HG03565 (cell line): ENCODE data around the gene AHCY.
"Not testable (repeated sequence)": the region's sequence is repeated elsewhere in the genome, so short reads cannot be mapped to it uniquely, and the experiment has no call there.

Source experiments
- ATAC-seq: cut with Tn5 transposase; IDR thresholded peaks from one replicate; pipeline ENCODE4 v1.9.1; 2021; ENCODE audit warnings: mild to moderate bottlenecking, moderate library complexity; ENCODE audit not compliant: unreplicated experiment

Gene AHCY

DNA sequence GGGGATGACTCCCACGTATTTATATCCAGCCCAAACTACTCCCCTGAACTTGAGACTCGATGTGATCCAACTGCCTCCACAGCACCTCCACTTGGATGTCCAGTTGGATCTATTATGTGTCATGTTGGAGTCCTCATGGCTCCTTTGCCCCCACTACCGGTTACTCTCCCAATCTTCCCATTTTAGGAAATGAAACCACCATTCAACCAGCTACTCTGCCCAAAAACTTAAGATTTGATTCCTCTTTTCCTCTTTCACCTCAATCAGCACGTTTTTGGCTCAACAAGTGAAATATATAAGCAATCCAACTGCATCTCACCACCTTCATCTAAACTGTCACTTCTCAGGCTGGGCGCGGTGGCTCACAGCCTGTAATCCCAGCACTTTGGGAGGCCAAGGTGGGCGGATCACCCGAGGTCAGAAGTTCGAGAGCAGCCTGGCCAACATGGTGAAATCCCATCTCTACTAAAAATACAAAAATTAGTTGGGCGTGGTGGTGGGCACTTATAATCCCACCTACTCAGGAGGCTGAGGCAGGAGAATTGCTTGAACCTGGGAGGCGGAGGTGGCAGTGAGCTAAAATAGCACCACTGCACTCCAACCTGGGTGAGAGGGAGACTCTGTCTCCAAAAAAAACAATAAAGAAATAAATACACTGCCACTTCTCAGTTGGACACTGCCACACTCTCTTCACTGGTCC is 3.4 kb downstream of the AHCY start:
- ATAC-seq, result no peak

DNA sequence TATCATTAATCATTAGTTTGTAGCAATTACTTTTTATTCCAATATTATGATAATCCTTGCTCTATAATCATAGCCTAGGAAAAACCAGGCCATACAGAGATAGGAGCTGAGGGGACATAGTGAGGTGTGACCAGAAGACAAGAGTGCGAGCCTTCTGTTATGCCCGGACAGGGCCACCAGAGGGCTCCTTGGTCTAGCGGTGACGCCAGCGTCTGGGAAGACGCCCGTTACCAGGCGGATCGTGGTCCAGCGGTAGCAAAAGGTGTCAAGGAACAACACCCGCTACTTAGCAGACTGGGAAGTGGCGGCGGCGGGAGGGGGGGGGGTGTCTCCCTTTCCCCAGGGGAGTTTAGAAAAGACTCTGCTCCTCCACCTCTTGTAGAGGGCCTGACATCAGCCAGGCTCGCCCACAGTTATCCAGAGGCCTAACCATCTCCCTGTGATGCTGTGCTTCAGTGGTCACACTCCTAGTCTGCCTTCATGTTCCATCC is 4.8 kb downstream of the AHCY start:
- ATAC-seq, result not testable (repeated sequence)

DNA sequence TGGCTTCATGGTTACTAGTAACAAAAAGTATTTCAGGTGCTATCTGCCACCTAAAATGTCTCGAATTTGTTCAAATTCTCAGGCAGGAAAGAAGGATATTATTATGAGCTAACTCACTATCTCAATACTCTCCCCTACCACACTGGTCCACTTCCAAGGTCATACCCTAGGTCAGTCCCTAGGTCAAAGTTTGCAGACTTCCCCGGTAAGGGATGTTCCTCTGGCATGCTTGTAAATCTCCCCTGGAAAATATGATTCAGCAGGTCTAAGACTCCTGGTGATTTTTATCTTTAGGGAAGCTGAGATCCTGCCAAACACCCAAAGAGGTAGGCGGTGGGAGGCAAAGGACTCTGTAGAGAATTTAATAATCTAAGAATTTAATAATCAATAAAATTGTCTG is 6.7 kb downstream of the AHCY start:
- ATAC-seq, result no peak

DNA sequence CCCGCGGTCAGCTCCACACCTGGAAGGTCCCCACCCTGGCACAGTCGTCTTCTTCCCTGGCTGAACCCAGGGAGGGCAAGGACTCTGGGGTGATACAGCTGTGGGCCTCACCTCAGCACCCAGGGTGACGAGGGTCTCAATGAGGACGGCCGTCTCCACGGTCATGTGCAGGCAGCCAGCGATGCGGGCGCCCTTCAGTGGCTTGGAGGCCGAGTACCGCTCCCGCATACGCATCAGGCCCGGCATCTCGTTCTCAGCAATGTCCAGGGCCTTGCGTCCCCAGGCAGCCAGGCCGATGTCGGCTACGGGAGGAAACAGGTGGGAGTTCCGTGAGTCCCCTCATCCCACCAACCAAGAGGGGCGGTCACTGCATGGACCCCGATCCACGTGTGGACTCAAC is 7.9 kb downstream of the AHCY start:
- no peak for ATAC-seq

DNA sequence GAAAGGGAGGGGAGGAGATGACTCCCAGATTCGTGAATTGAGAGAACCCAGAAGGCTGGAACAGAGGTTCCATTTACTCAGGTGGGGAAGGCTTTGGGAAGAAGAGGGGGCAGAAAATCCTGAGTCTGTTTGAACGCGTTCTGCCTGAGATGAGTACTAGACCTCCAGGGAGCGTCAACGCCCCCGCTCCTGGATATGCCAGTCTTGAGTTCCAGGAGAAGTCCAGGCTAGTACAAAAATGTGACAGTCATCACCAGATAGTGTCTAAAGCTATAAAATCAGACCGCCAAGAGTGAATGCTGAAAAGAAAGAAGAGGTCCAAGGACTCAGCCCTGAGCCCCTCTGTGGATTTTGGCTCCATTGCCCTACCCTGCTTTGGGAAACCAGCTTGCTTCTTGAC is 8.6 kb downstream of the AHCY start:
- ATAC-seq, result no peak

DNA sequence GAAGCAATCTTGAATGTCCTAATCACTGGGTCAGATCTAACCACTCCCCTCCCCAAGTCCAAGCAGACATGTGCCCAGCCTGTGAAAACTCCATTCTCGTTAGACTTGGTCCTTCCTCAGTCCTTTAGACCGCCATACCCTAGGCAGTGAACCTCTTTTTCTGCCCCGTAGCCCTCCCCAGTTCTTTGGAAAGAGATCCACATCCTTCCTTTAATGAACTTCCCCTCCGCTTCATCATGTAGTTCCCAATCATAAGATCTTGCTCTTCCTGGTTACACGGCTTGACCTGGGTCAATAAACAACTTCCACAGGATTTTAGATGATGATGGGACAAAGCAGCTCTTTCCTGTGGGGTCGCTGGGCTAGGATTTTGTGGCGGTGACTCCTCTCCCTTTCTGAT is 9.6 kb downstream of the AHCY start:
- ATAC-seq, result no peak

DNA sequence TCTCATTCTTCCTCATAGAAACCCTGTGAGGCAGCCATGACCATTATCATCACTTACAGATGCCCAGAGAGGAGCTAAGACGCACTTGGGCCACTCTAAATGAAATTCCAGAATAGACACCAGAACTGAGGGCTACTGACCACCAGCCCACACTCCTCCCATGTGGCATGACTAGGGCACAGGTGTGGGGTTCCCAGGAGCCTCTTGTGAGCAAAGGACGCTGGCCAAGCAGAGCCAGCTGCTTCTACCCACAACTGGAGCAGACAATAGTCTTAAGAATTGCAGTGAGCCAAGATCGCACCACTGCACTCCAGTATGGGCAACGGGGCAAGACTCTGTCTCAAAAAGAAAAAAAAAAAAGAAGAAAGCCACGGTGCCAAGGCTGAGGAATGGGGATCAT is 10.0 kb downstream of the AHCY start:
- ATAC-seq, result no peak

DNA sequence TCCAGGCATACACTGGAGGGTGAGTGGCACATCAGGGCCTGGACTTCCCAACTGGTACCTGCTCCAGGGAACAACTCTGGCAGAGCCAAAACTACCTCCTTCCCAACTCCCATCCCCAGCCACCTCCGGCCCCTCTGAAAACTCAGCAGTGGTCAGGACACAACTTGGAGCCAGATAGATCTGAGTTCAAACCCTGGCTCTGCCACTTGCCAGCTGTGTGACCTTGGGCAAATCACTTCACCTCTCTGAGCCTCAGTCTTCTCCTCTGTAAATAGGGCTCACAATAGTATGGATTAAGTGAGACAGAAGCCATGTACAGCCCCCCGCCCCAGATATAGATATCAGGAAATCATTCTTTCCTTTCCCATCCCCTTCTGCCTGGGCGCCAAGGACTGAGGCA is 10.7 kb downstream of the AHCY start:
- no peak for ATAC-seq

DNA sequence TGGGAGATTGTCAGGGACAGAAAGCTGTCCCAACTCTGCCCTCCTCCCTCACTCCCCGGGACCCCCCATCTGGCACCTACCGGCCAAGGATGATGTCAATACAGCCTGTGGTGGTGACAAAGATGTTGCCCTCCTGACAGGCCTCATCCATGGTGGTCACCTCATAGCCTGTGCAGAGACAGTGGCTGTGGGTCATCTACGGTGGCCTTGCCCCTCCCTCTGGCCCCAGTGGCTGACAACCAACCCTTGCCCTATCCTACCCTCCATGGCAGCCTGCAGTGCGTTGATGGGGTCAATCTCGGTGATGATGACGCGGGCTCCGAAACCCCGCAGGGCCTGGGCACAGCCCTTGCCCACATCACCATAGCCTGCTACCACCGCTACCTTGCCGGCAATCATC is 12.7 kb downstream of the AHCY start:
- ATAC-seq, result no peak

DNA sequence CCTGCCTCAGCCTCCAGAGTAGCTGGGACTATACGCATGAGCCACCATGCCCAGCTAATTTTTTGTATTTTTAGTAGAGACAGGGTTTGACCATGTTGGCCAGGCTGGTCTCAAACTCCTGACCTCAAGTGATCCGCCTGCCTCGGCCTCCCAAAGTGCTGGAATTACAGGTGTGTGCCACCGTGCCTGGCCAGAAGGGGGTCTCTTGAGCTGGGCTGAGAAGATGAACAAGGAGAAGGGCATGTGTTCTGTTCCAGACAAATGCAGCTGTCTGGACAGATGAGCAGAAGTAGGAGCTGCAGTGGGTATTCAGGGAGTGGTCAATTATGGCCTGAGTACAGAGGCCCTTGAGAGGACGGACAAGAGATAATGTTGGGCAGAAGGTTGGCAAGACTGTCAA is 15.7 kb downstream of the AHCY start:
- ATAC-seq, result not testable (repeated sequence)

DNA sequence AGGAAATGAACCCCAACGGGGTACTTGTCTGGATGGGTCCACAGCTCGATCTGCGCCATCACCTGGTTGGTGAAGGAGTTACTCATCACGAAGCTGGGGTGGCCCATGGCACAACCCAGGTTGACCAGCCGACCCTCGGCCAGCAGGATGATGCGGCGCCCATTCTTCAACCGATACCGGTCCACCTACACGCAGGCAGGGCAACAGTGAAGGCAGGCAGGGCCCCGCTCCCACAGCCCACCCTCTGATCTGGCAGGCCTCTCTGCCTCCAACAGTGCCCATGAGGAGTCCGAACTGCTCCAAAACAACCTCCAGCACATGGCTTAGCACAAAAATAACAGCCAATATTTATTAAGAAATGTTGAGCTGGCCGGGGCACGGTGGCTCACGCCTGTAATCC is 17.7 kb downstream of the AHCY start:
- no peak for ATAC-seq

DNA sequence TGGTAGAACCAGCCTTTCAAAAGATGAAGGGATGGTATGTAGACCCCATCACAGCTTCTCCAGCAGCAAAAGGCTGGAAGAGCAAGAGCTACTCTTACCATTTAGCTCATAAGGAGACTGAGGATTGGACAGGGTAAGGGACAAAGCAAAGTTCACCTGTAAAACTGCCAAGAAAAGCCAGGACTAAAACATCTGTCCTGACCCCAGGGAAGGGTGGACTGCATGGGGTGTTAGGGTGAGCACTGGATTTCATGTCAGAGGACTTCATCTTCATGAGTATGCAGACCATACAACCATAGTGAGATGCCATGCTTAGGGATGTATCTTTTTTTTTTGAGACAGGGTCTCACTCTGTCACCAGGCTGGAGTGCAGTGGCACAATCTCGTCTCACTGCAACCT is 19.3 kb downstream of the AHCY start:
- no peak for ATAC-seq

DNA sequence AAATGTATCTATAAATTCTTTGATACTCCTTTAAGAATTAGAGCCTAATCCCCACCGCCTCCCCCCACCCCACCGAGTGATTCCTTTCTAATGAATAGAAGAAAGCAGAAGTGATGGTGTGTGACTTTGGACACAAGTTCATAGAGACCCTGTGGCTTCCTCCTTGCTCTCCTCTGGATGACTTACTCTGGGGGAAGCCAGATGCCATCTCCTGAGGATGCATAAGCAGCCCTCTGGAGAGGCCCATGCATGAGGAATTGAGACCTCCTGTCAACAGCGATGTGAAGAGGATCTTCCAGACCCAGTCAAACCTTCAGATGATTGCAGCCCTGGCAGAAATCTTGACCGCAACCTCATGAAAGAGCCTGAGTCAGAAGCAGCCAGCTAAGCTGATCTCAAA is 21.1 kb downstream of the AHCY start:
- no peak for ATAC-seq

DNA sequence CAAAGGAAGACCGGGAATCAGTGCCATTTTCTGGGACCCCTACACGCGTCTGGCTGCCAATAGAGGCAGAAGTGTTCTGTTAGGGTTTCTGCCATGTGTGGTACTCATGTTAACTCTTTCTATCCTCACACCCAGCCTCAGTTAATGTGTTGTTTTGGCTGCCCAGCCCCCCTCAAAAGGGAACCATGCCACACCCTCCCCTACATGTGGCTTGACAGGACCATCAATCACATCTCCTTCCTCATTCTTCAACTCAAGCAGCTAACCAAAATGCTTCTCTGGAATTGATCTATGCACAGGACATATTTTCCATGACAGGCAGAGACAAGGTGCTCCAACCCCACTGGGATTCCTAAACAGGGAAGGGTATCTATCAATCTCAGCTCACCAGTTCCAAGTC is 22.0 kb downstream of the AHCY start:
- ATAC-seq, result no peak

DNA sequence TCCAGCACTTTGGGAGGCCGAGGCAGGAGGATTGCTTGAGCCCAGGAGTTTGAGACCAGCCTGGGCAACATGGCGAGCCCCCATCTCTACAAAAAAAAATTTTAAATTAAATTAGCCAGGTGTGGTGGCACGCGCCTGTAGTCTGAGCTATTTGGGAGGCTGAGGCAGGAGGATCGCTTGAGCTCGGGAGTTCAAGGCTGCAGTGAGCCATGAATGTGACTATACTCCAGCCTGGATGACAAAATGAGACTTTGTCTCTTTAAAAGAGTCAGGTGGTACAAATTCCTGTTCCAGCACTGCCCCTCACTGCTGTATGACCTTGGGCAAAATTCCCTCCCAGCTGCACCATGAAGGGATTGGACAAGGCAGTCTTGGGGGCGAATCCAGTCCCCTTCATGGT is 28.5 kb downstream of the AHCY start:
- no peak for ATAC-seq

DNA sequence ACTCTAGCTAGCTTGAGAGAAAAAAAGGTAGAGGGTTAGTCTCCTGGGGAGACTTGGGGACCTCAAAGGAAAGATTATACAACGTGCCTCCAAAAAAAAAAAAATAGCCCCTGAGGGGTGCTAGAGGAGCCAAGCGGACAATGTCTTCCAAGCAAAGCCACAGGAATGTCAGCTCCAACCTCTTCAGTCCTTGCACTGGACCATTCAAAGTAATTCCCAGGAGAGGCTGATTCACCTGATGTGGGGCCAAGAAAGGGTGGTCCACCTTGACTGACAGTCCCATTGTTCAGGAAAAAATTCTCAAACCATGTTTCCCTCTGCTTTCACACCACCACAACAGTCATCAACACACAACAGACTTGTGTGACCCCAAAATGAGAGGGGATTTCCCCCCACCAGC is 31.2 kb downstream of the AHCY start:
- ATAC-seq, result no peak

DNA sequence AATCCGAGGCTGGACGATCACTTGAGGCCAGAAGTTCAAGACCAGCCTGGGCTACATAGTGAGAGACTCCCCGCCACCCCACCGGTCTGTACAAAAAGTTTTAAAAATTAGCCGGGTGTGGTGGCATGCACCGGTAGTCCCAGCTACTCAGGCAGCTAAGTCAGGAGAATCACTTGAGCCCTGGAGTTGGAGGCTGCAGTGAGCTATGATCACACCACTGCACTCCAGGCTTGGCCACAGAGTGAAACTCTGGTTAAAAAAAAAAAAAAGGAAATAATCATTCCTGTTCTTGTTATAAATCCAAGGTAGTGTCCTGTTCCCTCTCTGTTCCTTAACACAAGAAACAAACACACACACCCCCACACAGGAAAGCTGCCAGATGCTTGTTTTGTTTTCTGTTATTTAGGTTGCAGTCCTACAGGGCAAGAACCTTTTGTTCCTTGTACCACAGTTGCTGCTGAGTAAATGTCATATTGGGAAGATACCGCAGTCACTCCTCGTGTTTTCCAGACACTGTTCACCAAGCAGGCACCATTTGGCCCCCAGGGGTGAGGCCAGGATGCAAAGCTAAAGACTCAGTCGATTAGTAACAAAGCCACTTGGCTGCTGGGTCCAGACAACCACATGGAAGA is 33.0 kb downstream of the AHCY start:
- no peak for ATAC-seq

DNA sequence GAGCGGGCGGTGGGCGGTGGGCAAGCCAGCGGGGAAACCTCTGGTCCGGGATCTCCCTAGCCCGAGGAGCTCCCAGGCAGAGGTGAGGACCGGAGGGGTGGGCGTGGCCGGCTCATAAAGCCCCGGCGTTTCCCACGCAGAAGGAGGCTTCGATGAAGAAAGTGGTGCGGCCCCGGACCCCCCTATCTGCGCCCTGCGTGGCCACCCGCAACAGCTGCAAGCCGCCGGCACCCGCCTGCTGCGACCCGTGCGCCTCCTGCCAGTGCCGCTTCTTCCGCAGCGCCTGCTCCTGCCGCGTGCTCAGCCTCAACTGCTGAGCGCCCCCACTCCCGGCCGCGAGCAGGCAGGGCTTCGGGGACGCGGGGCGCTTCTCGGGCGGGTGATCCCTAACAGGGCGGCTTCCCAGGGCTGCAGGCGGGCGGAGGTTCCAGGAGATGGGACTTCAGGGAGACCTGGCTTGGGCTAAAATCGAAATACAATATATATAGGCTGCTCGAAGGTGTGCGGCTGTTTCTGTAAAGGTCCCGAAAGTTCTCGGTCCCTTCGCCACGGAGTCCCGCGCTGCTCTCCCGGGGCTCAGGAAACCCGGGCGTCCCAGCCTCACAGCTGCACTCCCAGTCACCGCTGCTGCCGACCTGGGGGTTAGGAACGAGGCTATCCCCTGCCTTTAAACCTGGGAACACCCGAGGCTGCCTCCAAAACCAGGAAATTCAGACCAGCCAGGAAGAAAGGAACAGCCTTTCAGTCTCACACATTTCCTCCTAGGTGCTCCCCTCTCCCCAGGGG is 34.1 kb downstream of the AHCY start:
- no peak for ATAC-seq

DNA sequence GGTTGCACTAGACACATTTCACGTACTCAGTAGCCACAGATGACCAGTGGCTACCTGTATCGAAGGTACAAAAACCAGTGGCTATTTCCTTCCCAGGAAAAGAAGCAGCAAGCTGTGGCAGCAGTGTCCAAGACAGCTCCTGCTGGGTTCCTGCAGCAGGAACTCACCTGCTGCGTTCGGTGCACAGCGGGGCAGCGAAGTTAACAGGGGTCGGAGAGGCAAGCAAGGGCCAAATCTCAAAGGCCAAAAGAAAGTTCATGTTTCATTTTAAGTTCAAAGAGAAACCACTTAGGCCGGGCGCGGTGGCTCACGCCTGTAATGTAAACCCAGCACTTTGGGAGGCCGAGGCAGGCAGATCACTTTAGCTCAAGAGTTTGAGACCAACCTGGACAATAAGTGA is 35.0 kb downstream of the AHCY start:
- ATAC-seq, result no peak

DNA sequence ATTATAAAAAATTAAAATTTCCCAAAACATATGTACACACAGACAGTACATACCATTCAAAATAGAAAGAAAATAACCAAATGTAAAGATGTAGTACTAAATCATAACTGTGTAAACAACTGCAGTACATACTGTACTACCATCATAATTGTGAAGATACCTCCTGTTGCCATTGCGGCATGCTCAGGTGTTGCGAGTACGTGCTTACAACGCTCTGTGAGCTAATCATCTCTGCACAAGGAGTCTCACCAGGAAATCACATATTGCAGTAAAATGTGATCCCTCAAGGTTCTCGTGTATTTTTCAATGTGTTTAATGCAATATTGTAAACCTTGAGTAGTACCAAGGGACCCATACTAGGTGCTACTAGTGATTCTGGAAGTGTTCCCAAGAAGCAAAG is 39.0 kb downstream of the AHCY start:
- no peak for ATAC-seq

DNA sequence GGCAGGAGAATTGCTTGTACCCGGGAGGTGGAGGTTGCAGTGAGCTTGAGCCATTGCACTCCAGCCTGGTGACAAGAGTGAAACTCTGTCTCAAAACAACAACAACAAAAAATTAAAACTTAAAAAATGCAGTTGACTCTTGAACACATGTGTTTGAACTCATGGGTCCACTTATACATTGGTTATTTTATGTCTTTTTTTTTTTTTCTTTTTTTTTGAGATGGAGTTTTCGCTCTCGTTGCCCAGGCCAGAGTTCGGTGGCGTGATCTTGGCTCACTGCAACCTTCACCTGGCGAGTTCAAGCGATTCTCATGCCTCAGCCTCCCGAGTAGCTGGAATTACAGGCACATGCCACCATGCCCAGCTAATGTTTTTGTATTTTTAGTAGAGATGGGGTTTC is 39.7 kb downstream of the AHCY start:
- not testable (repeated sequence) for ATAC-seq
